WTC11 (cell line): Measurements from ENCODE around the gene OR6J1. TPM values are rescaled to one million over a fixed set of nuclear protein-coding genes. Genes with fewer than 3 reads are reported as not detected.

Experiments used
- ATAC-seq: fragments of 200-7000 bp; cut with Tn5 transposase; 2 replicates; pipeline ENCODE4 v1.10.0; 2021; ENCODE audit warnings: mild to moderate bottlenecking, moderate library complexity
- CTCF ChIA-PET: fragments of 300-600 bp; sonication (Branson Sonifier 250); formaldehyde crosslinking; loops from one replicate; lab custom pipeline; 2021; ENCODE audit warnings: antibody characterized with exemption; lab: Charles Lee
- POLR2A ChIA-PET: fragments of 350-600 bp; sonication (Branson Sonifier 250); formaldehyde crosslinking; loops from one replicate; lab custom pipeline; 2021; ENCODE audit warnings: antibody characterized with exemption; lab: Charles Lee
- DNase-seq: peaks from one replicate; pipeline ENCODE4 v3.0.0; 2021; ENCODE audit warnings: low spot score
- H3K27ac Mint-ChIP-seq: 2 replicates; pipeline ENCODE4 v1.8.0; 2021; ENCODE audit warnings: mixed read lengths
- H3K27me3 Mint-ChIP-seq: 2 replicates; pipeline ENCODE4 v1.8.0; 2021; ENCODE audit warnings: low read depth, mild to moderate bottlenecking, moderate library complexity, mixed read lengths
- H3K36me3 Mint-ChIP-seq: 2 replicates; pipeline ENCODE4 v1.8.0; 2021; ENCODE audit warnings: mixed read lengths
- H3K4me1 Mint-ChIP-seq: 2 replicates; pipeline ENCODE4 v1.8.0; 2022; ENCODE audit warnings: mixed read lengths
- H3K4me3 Mint-ChIP-seq: 2 replicates; pipeline ENCODE4 v1.8.0; 2021; ENCODE audit warnings: mild to moderate bottlenecking, moderate library complexity, mixed read lengths
- H3K9me3 Mint-ChIP-seq: 2 replicates; pipeline ENCODE4 v1.8.0; 2021; ENCODE audit warnings: mixed read lengths
- ATF6 ChIP-seq: sonication (generic); formaldehyde crosslinking; IDR thresholded peaks from 2 replicates; pipeline ENCODE4 v1.8.1; 2023; ENCODE audit warnings: mild to moderate bottlenecking, missing genetic modification reagents
- ERG ChIP-seq: fragments of 250-450 bp; sonication (Bioruptor Pico); IDR thresholded peaks from 2 replicates; pipeline ENCODE4 v1.8.0; 2021; ENCODE audit warnings: mild to moderate bottlenecking
- ESRRA ChIP-seq: sonication (generic); formaldehyde crosslinking; IDR thresholded peaks from 2 replicates; pipeline ENCODE4 v1.8.1; 2022; ENCODE audit warnings: mild to moderate bottlenecking, missing genetic modification reagents, borderline replicate concordance
- FOXK1 ChIP-seq: sonication (generic); formaldehyde crosslinking; IDR thresholded peaks from 2 replicates; pipeline ENCODE4 v1.8.0; 2022; ENCODE audit warnings: mild to moderate bottlenecking, moderate library complexity, missing genetic modification reagents
- HMGA2 ChIP-seq: fragments of 250-450 bp; sonication (Bioruptor Pico); IDR thresholded peaks from 2 replicates; pipeline ENCODE4 v1.4.0; 2021; ENCODE audit warnings: mild to moderate bottlenecking, moderate library complexity
- IRF2 ChIP-seq: sonication (generic); formaldehyde crosslinking; IDR thresholded peaks from 2 replicates; pipeline ENCODE4 v1.8.0; 2022; ENCODE audit warnings: low read depth, missing genetic modification reagents, borderline replicate concordance
- JUN ChIP-seq: sonication (generic); formaldehyde crosslinking; IDR thresholded peaks from 2 replicates; pipeline ENCODE4 v1.8.0; 2023; ENCODE audit warnings: mild to moderate bottlenecking, missing genetic modification reagents
- MYBL2 ChIP-seq: sonication (generic); formaldehyde crosslinking; IDR thresholded peaks from 2 replicates; pipeline ENCODE4 v1.8.1; 2023; ENCODE audit warnings: mild to moderate bottlenecking, moderate library complexity, missing genetic modification reagents
- NFATC4 ChIP-seq: fragments of 250-450 bp; sonication (Bioruptor Pico); IDR thresholded peaks from 2 replicates; pipeline ENCODE4 v1.9.0; 2021; ENCODE audit warnings: mild to moderate bottlenecking
- NFE2L1 ChIP-seq: sonication (generic); formaldehyde crosslinking; IDR thresholded peaks from 2 replicates; pipeline ENCODE4 v1.8.1; 2023; ENCODE audit warnings: missing genetic modification reagents
- RELA ChIP-seq: sonication (generic); formaldehyde crosslinking; IDR thresholded peaks from 2 replicates; pipeline ENCODE4 v1.8.1; 2022; ENCODE audit warnings: missing genetic modification reagents, mild to moderate bottlenecking, borderline replicate concordance
- SMAD4 ChIP-seq: sonication (generic); formaldehyde crosslinking; IDR thresholded peaks from 2 replicates; pipeline ENCODE4 v1.8.0; 2022; ENCODE audit warnings: mild to moderate bottlenecking, missing genetic modification reagents
- SOX15 ChIP-seq: fragments of 250-450 bp; sonication (Bioruptor Pico); IDR thresholded peaks from 2 replicates; pipeline ENCODE4 v1.9.0; 2021; ENCODE audit warnings: mild to moderate bottlenecking
- USF2 ChIP-seq: sonication (generic); formaldehyde crosslinking; IDR thresholded peaks from 2 replicates; pipeline ENCODE4 v1.8.1; 2023; ENCODE audit warnings: mild to moderate bottlenecking, missing genetic modification reagents, moderate library complexity
- ZBTB21 ChIP-seq: sonication (generic); formaldehyde crosslinking; IDR thresholded peaks from 2 replicates; pipeline ENCODE4 v1.8.1; 2023; ENCODE audit warnings: mild to moderate bottlenecking, missing genetic modification reagents, borderline replicate concordance
- ZMAT4 ChIP-seq: fragments of 250-450 bp; sonication (Bioruptor Pico); IDR thresholded peaks from 2 replicates; pipeline ENCODE4 v1.9.0; 2021; ENCODE audit warnings: mild to moderate bottlenecking
- ZNF219 ChIP-seq: sonication (generic); formaldehyde crosslinking; IDR thresholded peaks from 2 replicates; pipeline ENCODE4 v1.8.0; 2023; ENCODE audit warnings: missing genetic modification reagents, mild to moderate bottlenecking, borderline replicate concordance
- ZNF281 ChIP-seq: sonication (generic); formaldehyde crosslinking; IDR thresholded peaks from 2 replicates; pipeline ENCODE4 v1.8.0; 2023; ENCODE audit warnings: mild to moderate bottlenecking, missing genetic modification reagents
- ZNF416 ChIP-seq: fragments of 250-450 bp; sonication (Bioruptor Pico); IDR thresholded peaks from 2 replicates; pipeline ENCODE4 v1.9.0; 2021; ENCODE audit warnings: mild to moderate bottlenecking, inconsistent platforms
- ZNF423 ChIP-seq: fragments of 250-450 bp; sonication (Bioruptor Pico); IDR thresholded peaks from 2 replicates; pipeline ENCODE4 v2.1.2; 2022; ENCODE audit warnings: mild to moderate bottlenecking, moderate library complexity
- ZNF512 ChIP-seq: sonication (generic); formaldehyde crosslinking; IDR thresholded peaks from 2 replicates; pipeline ENCODE4 v1.8.1; 2022; ENCODE audit warnings: missing genetic modification reagents, borderline replicate concordance
- total RNA-seq: library from RNA; stranded (reverse); gene quantifications from 3 replicates; pipeline ENCODE4 v1.2.3, GENCODE V29; 2021

The OR6J1 gene
- total RNA-seq, 1 experiment from 2014 or later = not detected

GRCh38 chr14:22596354-22596879 lies 47.7 kb downstream of the OR6J1 start:
- TF ChIP-seq ESRRA (CRISPR knock-in tag) (no peak), ZNF512 (no peak), JUN (no peak), ZBTB21 (CRISPR knock-in tag) (no peak), ZMAT4 (CRISPR knock-in tag) (no peak), ZNF423 (no peak)
- Mint-ChIP-seq H3K4me1 (peaks cover 44% of the 10 kb centered on the region), H3K4me3 (no peak overlapping the region), H3K9me3 (no peaks in the 10 kb centered on the region), H3K27ac (no peak overlapping the region), H3K27me3 (no peaks in the 10 kb centered on the region), H3K36me3 (no peaks in the 10 kb centered on the region)
- ATAC-seq (no peak), DNase-seq (no peak)
- POLR2A ChIA-PET = no interaction called here
- CTCF ChIA-PET = interaction anchor here (0.7 to 10.2 kb wide), 5 partner anchors 7 to 57 kb away, joined by 3 to 117 read pairs (median 5); partner anchors contain the start of genes DAD1 and OR6J1

- DNase-seq = no peak
- CTCF ChIA-PET = interaction anchor here (1.2 to 10.2 kb wide), 3 partner anchors 19 to 59 kb away, joined by 3 to 117 read pairs (median 13); no protein-coding TSS in a partner anchor
- Mint-ChIP-seq H3K27me3 (peaks cover under 1% of the 10 kb centered on the region; the same call in 1 of the 2 replicates), H3K27ac (no peak overlapping the region), H3K4me1 (peaks cover 42% of the 10 kb centered on the region), H3K9me3 (no peaks in the 10 kb centered on the region), H3K36me3 (no peaks in the 10 kb centered on the region), H3K4me3 (no peak overlapping the region)
- ATAC-seq = no peak
- POLR2A ChIA-PET = no interaction called here
- no peak for TF ChIP-seq RELA (CRISPR knock-in tag)
- TF ChIP-seq SOX15 (CRISPR knock-in tag) = no peak
These were observed 49.9 kb downstream of the OR6J1 start for GRCh38 chr14:22594156-22594716.

GRCh38 chr14:22593601-22594000 lies 50.6 kb downstream of the OR6J1 start:
- ChIA-PET POLR2A (no interaction called here), CTCF (interaction anchor here (1.2 to 10.2 kb wide), 4 partner anchors 20 to 59 kb away, joined by 3 to 117 read pairs (median 8); no protein-coding TSS in a partner anchor)
- DNase-seq (no peak), ATAC-seq (no peak)
- Mint-ChIP-seq H3K27ac (no peak overlapping the region), H3K4me1 (peaks cover 38% of the 10 kb centered on the region), H3K27me3 (peaks cover 3% of the 10 kb centered on the region; the same call in 1 of the 2 replicates), H3K9me3 (no peaks in the 10 kb centered on the region), H3K4me3 (no peak overlapping the region), H3K36me3 (no peaks in the 10 kb centered on the region)
- no peak for TF ChIP-seq ZNF219 (CRISPR knock-in tag)
- no peak for TF ChIP-seq USF2 (CRISPR knock-in tag)
- TF ChIP-seq ZNF512 = no peak
- TF ChIP-seq NFATC4 (CRISPR knock-in tag) = no peak
- no peak for TF ChIP-seq HMGA2 (CRISPR knock-in tag)
- TF ChIP-seq ERG (CRISPR knock-in tag) = no peak
- TF ChIP-seq ZNF281 = no peak
- no peak for TF ChIP-seq MYBL2 (CRISPR knock-in tag)
- TF ChIP-seq ZNF416 (CRISPR knock-in tag) = no peak
- no peak for TF ChIP-seq NFE2L1
- TF ChIP-seq ATF6 = no peak
- no peak for TF ChIP-seq IRF2 (CRISPR knock-in tag)
- no peak for TF ChIP-seq ZNF423
- TF ChIP-seq FOXK1 (CRISPR knock-in tag) = no peak
- no peak for TF ChIP-seq SMAD4 (CRISPR knock-in tag)
